GM18870 (cell line): ENCODE measurements around the gene ANO1.
"Not testable (repeated sequence)": the region's sequence is repeated elsewhere in the genome, so short reads cannot be mapped to it uniquely, and the experiment has no call there.

ENCODE experiments used
- ATAC-seq: cut with Tn5 transposase; IDR thresholded peaks from one replicate; pipeline ENCODE4 v1.9.1; 2021; ENCODE audit warnings: moderate library complexity; ENCODE audit not compliant: unreplicated experiment

The ANO1 gene

DNA sequence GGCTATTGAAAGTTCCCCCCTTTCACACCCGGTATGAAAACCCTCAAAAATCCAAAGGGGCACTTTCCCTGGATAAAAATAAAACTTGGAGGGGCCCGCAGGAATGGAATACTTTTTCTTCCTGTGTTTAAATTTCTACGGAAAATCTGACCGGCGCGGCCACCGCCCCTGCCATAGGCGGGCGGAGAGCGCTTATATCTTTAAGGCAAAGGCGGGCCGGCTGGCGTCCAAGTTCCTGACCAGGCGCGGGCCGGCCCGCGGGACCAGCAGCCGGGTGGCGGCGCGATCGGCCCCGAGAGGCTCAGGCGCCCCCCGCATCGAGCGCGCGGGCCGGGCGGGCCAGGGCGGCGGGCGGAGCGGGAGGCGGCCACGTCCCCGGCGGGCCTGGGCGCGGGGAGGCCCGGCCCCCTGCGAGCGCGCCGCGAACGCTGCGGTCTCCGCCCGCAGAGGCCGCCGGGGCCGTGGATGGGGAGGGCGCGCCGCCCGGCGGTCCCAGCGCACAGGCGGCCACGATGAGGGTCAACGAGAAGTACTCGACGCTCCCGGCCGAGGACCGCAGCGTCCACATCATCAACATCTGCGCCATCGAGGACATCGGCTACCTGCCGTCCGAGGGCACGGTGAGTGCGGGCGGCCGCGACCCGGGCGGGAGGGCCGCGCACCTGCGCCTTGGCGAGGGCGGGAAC is at the start of gene ANO1:
TSS of gene ANO1 (plus strand) at position 223 of the 686 bp plus-strand sequence. CDS start at position 513, 290 bp downstream.
- ATAC-seq: no peak

GRCh38 chr11:70029115-70029860 is 48.8 kb upstream of the ANO1 start:
- ATAC-seq: no peak

GRCh38 chr11:70029861-70030380 is 48.2 kb upstream of the ANO1 start:
- no peak for ATAC-seq

- ATAC-seq: no peak
Measured at GRCh38 chr11:70030412-70030811, 47.7 kb upstream of the ANO1 start.

DNA sequence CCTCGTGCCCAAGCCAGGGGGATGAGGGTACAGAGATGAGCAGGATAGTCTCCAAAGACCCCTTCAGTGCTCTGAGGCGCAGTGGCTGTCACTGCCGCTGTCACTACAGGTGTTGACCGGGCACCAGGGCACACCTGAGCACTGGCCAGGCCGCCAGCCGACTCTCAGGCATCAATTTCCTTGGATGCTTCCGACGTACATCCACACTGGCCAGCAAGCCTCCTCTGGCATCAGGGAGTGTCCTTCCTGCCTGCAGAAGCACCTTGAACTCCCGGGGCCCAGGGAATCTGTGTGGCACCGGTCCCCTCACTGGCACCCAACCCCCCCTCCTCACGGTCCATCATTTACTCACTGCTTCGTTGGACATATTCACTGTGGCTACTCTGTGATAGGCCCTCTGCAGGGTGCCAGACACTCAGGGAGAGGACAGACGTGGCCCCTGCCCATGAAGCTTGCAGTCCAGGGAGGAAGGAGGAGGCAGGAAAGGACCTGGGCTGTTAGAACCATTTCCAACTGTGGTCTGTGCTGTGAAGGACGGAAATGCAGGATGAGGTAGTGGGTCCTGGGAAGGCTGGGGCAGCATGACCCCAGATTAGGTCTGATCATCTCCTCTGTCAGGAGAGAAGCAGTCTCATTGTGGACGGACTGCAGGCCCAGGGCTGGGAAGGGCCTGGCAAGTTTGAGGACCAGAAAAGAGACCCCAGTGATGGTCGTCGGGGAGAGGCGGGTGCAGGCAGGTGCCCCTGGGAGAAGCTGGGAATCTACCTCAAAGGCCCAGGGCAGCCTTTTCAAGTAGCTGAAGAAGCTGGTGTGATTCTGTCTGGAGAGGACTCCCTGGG is 46.3 kb upstream of the ANO1 start:
- ATAC-seq: no peak

- no peak for ATAC-seq
Measured at GRCh38 chr11:70032470-70032795, 45.7 kb upstream of the ANO1 start.

- ATAC-seq: no peak
Measured at GRCh38 chr11:70032943-70033710, 45.0 kb upstream of the ANO1 start.

- no peak for ATAC-seq
Measured at GRCh38 chr11:70033711-70034070, 44.4 kb upstream of the ANO1 start.

GRCh38 chr11:70034740-70035365 is 43.3 kb upstream of the ANO1 start:
- no peak for ATAC-seq

- not testable (repeated sequence) for ATAC-seq
Measured at GRCh38 chr11:70035665-70036064, 42.5 kb upstream of the ANO1 start.

- no peak for ATAC-seq
Measured at GRCh38 chr11:70036971-70037882, 40.9 kb upstream of the ANO1 start.

- ATAC-seq: no peak
Measured at GRCh38 chr11:70038034-70038834, 39.9 kb upstream of the ANO1 start.

DNA sequence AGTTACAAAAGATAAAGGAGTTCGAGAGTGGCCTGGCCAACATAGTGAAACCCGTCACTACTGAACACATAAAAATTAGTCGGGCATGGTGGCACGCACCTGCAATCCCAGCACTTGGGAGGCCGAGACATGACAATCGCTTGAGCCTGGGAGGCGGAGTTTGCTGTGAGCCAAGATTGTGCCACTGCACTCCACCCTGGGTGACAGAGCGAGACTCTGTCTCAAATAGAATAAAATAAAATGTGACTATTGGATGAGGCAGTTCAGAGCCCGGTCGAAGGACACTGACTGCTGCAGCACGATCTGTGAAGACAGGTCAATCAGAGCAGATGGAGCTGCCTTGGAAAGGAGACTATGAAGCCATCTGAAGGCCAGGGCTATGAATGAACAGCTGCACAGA is 37.7 kb upstream of the ANO1 start:
- no peak for ATAC-seq

DNA sequence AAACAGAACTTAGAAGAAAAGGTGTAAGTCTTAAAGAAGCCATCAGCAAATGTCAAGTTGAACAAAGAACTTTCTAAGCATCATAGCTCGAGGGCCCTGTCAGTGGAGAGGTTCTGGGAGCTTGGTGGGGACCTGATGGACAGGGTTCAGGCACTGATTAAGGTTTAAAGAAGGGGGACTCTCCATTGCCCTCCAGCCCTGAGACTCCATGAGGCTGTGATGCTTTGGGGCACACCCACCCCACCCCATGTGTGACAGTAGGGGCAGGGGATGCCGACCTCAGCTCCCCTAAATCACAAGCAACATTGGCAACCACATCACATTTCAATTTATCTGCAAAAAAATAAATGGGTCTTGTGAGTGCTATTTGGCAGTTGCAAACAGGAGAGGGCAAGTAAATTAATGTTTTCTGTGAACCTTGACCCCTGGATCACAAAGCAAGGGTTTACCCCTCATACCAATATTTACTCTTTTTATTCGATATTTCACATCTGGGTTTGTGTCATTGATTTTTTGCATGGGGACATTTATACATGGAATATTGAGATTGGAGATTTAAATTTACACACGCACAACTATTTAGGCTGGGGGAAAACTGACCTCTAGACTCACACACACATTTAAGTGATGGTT is 37.1 kb upstream of the ANO1 start:
- ATAC-seq: no peak

DNA sequence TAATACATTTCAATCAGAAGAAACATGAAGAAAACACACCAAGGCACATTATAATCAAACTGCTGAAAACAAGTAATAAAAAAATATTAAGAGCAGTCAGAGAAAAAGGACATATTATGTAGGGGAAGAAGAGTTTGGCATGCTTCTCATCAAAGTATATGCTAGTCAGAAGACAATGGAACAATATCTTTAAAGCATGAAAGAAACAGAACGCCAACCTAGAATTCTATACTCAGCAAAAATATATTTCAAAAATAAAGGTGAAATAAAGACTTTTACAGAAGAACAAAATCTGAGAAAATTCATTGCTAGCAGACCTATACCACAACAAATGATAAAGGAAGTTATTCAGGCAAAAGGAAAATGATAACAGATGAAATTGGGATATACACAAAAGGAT is 34.6 kb upstream of the ANO1 start:
- no peak for ATAC-seq

DNA sequence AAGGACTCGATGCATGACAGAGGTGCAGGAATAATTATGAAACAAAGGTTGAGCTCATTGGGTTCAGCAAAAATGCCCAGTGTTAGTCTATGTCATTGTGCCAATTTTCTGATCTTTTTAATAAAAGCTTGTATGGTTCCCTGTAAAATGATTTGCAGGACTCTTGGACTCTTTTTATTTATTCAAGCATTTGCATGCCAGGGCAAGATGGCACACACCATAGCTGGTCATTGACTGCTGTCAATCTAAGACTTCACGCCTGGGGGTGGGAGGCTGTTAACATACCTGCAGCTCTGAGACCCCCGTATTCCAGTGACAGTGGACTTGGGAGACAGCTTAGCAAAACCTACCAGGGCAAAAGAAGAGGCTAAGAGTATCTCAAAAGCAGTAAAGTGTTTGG is 32.0 kb upstream of the ANO1 start:
- no peak for ATAC-seq

DNA sequence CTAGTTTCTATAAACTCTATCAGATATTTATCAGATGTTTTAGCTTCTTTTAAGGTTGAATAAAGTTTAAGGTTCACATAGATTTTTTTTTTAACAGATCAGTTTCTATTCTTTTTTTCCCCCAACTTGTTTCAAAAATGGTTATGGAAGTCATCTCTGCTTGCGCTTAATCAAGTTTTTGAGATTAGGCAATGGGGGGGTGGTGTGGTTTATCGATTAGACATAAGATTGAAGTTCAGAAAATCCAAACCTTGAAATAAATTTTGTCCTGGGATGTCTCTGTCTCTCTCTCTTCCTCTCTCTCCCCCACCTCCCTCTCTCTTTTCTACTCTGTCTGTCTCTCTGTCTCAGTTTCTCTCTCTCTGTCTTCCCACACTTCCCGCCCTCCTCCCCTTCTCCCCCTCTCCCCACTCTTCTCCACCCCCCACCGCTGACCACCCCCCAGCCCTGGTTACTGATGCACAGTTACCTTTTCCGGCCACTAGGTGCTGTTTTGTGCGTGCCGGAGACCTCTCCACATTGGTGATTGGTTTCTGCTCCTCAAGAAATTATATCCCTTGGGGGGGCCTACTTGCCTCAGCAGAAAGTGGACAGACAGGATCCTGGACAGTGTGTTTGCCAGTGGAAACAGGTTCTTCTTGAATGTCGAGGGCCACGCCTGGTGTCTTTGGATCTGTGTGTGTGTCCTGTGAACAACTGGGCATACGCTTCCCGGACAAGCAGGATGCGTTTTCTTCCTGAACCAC is 29.7 kb upstream of the ANO1 start:
- no peak for ATAC-seq
